Measurements from ENCODE around the gene HSF5.

- TF ChIP-seq GATA3 (IDR thresholded peaks at IDR 0.05; ENCODE audit: low read depth, low read length): no peak
- no peak for TF ChIP-seq GATA2 (IDR thresholded peaks at IDR 0.05; ENCODE audit: low read depth, low read length)
Measured at GRCh38 chr17:58394534-58395223, 93.5 kb downstream of the HSF5 start.

Data from SH-SY5Y (cell line).